Tibial nerve (tissue), 4 donors: ENCODE measurements around the gene BNC2.

Experiments used
- CTCF ChIP-seq, 5 experiments: fragments of 200-600 bp in 3 of 5; fragments of 450-650 bp in 2 of 5; sonication (generic) in 3 of 5; IDR thresholded peaks; one replicate each; pipeline ENCODE4 v1.5.1; 2016 to 2019; ENCODE audit warnings: antibody characterized with exemption in 5 of 5, mild to moderate bottlenecking in 3 of 5, moderate library complexity in 2 of 5
- EP300 ChIP-seq, 2 donors: sonication (generic); formaldehyde crosslinking; IDR thresholded peaks; one replicate each; pipeline ENCODE4 v1.6.1; 2017; ENCODE audit warnings: antibody characterized with exemption in 2 of 2, mild to moderate bottlenecking in 1 of 2

GRCh38 chr9:16509997-16510396 lies 360.5 kb downstream of the BNC2 start:
- TF ChIP-seq CTCF (IDR thresholded peaks at IDR 0.05) (no peak), EP300 (IDR thresholded peaks at IDR 0.05) (no peak)
